ENCODE measurements around the gene CCDC69.
"Not testable (repeated sequence)": the region's sequence is repeated elsewhere in the genome, so short reads cannot be mapped to it uniquely, and the experiment has no call there.

The CCDC69 gene

GRCh38 chr5:151248651-151249050 is 24.8 kb upstream of the CCDC69 start:
- H3K4me3 ChIP-seq (ENCODE audit: low read length) = no peak overlapping the region
- TF ChIP-seq, protein P1, sequence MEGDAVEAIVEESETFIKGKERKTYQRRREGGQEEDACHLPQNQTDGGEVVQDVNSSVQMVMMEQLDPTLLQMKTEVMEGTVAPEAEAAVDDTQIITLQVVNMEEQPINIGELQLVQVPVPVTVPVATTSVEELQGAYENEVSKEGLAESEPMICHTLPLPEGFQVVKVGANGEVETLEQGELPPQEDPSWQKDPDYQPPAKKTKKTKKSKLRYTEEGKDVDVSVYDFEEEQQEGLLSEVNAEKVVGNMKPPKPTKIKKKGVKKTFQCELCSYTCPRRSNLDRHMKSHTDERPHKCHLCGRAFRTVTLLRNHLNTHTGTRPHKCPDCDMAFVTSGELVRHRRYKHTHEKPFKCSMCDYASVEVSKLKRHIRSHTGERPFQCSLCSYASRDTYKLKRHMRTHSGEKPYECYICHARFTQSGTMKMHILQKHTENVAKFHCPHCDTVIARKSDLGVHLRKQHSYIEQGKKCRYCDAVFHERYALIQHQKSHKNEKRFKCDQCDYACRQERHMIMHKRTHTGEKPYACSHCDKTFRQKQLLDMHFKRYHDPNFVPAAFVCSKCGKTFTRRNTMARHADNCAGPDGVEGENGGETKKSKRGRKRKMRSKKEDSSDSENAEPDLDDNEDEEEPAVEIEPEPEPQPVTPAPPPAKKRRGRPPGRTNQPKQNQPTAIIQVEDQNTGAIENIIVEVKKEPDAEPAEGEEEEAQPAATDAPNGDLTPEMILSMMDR (conservative IDR thresholded peaks at IDR 0.05; ENCODE audit: low read depth, low read length) = no peak
- DNase-seq (ENCODE audit: low read depth) = no peak

DNA sequence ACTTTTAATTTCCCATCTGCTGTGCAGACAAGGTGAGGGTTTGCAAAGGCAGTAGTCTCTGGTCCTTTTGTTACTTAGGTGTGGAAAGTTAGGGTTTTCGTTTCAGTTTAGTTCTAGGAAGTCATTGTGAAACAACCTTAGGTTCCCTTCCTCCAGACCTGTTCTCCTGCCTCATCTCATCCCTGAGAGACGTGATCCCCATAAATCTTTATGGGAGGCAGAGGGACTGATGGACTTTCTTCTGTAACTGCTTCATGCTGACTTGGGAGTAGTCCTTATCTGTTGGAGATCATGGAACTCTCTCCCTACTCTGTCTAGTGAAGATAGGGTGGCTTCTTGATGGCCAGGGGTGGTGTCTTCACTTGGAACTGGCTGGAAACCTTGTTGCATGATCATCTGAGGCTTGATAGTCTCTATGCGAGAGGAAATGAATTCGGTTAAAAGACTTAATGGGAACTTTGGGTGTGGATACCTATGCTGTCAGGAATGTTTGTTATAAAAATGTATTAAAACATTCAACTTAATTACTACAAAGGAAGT is 21.9 kb upstream of the CCDC69 start:
- TF ChIP-seq, protein P1 (conservative IDR thresholded peaks at IDR 0.05; ENCODE audit: low read depth, low read length) = no peak
- H3K4me3 ChIP-seq (ENCODE audit: low read length) = no peak overlapping the region
- no peak for DNase-seq (ENCODE audit: low read depth)

DNA sequence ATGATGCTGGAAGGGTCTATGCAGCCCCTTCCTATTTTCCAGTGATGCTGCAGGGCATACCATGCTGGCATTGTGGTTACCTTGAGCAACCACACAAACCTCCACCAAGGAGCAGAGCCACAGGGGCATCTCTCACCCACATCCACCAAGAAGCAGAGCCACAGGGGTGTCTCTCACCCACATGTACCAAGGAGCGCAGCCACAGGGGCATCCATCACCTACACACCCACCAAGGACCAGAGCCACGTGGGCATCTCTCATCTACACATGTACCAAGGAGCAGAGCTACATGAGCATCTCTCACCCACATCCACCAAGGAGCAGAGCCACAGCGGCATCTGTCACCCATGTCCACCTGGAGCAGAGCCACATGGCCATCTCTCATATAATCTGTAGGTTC is 20.3 kb upstream of the CCDC69 start:
- no peak overlapping the region for H3K4me3 ChIP-seq (ENCODE audit: low read length)
- TF ChIP-seq, protein P1 (conservative IDR thresholded peaks at IDR 0.05; ENCODE audit: low read depth, low read length) = no peak
- DNase-seq (ENCODE audit: low read depth) = no peak

DNA sequence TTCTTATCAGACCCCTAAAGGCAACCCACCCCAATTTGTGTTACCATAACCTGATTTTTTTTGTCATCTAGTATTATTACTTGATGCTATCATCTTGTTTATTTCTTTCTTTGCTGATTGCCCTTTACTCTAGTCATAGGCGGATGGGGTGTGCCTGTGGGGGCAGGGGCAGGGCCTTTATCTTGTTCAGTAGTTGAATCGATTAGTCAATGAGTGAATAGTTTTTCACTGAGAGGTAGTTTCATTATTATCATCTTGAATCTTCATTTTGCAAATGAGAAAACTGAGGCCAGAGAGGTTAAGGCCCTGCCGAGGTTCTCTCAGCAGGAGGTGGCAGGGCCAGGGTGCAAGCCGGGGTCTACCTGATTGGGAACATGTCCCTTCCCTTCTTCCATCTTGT is 19.7 kb upstream of the CCDC69 start:
- DNase-seq (ENCODE audit: low read depth) = no peak
- TF ChIP-seq, protein P1 (conservative IDR thresholded peaks at IDR 0.05; ENCODE audit: low read depth, low read length) = no peak
- H3K4me3 ChIP-seq (ENCODE audit: low read length) = no peak overlapping the region

DNA sequence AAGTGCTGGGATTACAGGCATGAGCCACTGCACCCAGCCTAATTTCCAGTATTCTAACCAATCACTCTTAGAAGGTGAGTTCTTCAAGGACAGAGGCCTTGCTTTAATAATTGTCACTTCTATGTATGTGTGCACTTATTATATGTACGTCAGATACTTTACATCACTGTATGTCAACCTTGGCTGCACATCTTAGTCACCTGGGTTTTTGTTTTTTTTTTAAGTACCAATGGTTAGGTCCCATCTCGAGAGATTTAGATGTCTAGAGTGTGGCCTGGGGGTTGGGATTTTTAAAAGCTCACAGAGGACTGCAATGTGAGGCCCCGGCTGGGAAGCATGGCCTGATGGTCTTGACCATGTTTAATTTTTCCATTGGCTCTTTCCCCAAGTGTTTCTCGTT is 19.2 kb upstream of the CCDC69 start:
- no peak overlapping the region for H3K4me3 ChIP-seq (ENCODE audit: low read length)
- DNase-seq (ENCODE audit: low read depth) = no peak
- TF ChIP-seq, protein P1 (conservative IDR thresholded peaks at IDR 0.05; ENCODE audit: low read depth, low read length) = no peak

GRCh38 chr5:151240924-151241635 is 17.2 kb upstream of the CCDC69 start:
- TF ChIP-seq, protein P1 (conservative IDR thresholded peaks at IDR 0.05; ENCODE audit: low read depth, low read length) = no peak

GRCh38 chr5:151240268-151240835 is 16.5 kb upstream of the CCDC69 start:
- H3K4me3 ChIP-seq (ENCODE audit: low read length); DNase-seq (ENCODE audit: low read depth): not testable (repeated sequence)

More at GRCh38 chr5:151240924-151241635, 17.2 kb upstream of the CCDC69 start:
- H3K4me3 ChIP-seq (ENCODE audit: low read length) = no peak overlapping the region
- no peak for DNase-seq (ENCODE audit: low read depth)
